B cell (primary cell): ENCODE results near the gene ADCY10. TPM values are rescaled to one million over a fixed set of nuclear protein-coding genes. Genes with fewer than 3 reads are reported as not detected.

Experiments used
- ATAC-seq: fragments of 200-7000 bp; cut with Tn5 transposase; one replicate; pipeline ENCODE4 v1.10.0; 2021; ENCODE audit warnings: low read depth, mild to moderate bottlenecking, moderate number of reproducible peaks, moderate library complexity
- CTCF ChIA-PET: fragments of 350-600 bp; sonication (Branson Sonifier 250); formaldehyde crosslinking; loops from one replicate; lab custom pipeline; 2021; ENCODE audit warnings: antibody characterized with exemption, inconsistent platforms; lab: Charles Lee
- POLR2A ChIA-PET: fragments of 350-600 bp; sonication (Branson Sonifier 250); formaldehyde crosslinking; loops from one replicate; lab custom pipeline; 2021; ENCODE audit warnings: antibody characterized with exemption; lab: Charles Lee
- DNase-seq: peaks from one replicate; pipeline ENCODE4 v3.0.0; 2013
- H2AFZ ChIP-seq: 2 replicates; pipeline ENCODE4 v1.6.1; 2012; ENCODE audit warnings: mild to moderate bottlenecking, low read depth, low read length; ENCODE audit not compliant: insufficient read depth, poor library complexity, severe bottlenecking
- H3K27ac ChIP-seq, 2 donors: 1 replicate in 1 of 2; 2 replicates in 1 of 2; pipeline ENCODE4 v1.5.1; 2012 to 2013; ENCODE audit warnings: low read length in 2 of 2, mild to moderate bottlenecking in 2 of 2, moderate library complexity in 1 of 2
- H3K27me3 ChIP-seq, 4 experiments: fragments of 200-600 bp in 1 of 4; sonication (generic) in 1 of 4; replicated peaks in 1 of 4; 1 replicate in 2 of 4; 2 replicates in 2 of 4; pipeline versions ENCODE4 v1.6.1 to v1.7.0; 2013 to 2016; ENCODE audit warnings: low read length in 3 of 4, mild to moderate bottlenecking in 2 of 4, mixed read lengths in 1 of 4, moderate library complexity in 1 of 4; ENCODE audit not compliant: insufficient read depth in 4 of 4, control insufficient read depth in 3 of 4; ENCODE audit errors: control extremely low read depth in 1 of 4
- H3K36me3 ChIP-seq, 2 experiments: replicated peaks in 1 of 2; 1 replicate in 1 of 2; 2 replicates in 1 of 2; pipeline versions ENCODE4 v1.6.1 to v1.7.1; 2013; ENCODE audit warnings: low read length in 1 of 2; ENCODE audit not compliant: insufficient read depth in 2 of 2, control insufficient read depth in 1 of 2; ENCODE audit errors: control extremely low read depth in 1 of 2, extremely low read depth in 1 of 2
- H3K4me1 ChIP-seq, 2 donors: fragments of 200-600 bp in 1 of 2; sonication (generic) in 1 of 2; 1 replicate in 1 of 2; 2 replicates in 1 of 2; pipeline versions ENCODE4 v1.5.1 to v1.6.1; 2013 to 2017; ENCODE audit warnings: low read length in 2 of 2; ENCODE audit not compliant: control insufficient read depth in 2 of 2, insufficient read depth in 2 of 2
- H3K4me2 ChIP-seq: replicated peaks from 2 replicates; pipeline ENCODE3; 2012; ENCODE audit warnings: mild to moderate bottlenecking, low read depth, low read length; ENCODE audit not compliant: poor library complexity, severe bottlenecking
- H3K4me3 ChIP-seq, 5 experiments: fragments of 200-600 bp in 1 of 5; sonication (generic) in 1 of 5; 1 replicate in 3 of 5; 2 replicates in 2 of 5; pipeline versions ENCODE4 v1.5.1 to v1.7.0; 2011 to 2016; ENCODE audit warnings: low read length in 4 of 5, mild to moderate bottlenecking in 4 of 5, low read depth in 2 of 5, control low read depth in 1 of 5, moderate library complexity in 1 of 5; ENCODE audit not compliant: insufficient read depth in 1 of 5; ENCODE audit errors: control extremely low read depth in 1 of 5, extremely low read depth in 1 of 5
- H3K79me2 ChIP-seq: fragments of 200-600 bp; sonication (generic); one replicate; pipeline ENCODE4 v1.6.0; 2016; ENCODE audit warnings: low read length; ENCODE audit not compliant: control insufficient read depth, insufficient read depth
- H3K9ac ChIP-seq: fragments of 200-600 bp; sonication (generic); 2 replicates; pipeline ENCODE4 v1.6.1; 2017; ENCODE audit warnings: mild to moderate bottlenecking, low read length, moderate library complexity
- H3K9me3 ChIP-seq, 3 donors: one replicate each; pipeline versions ENCODE4 v1.6.1 to v1.7.1; 2013; ENCODE audit warnings: low read length in 2 of 3; ENCODE audit not compliant: control insufficient read depth in 2 of 3, insufficient read depth in 1 of 3; ENCODE audit errors: control extremely low read depth in 1 of 3
- H4K20me1 ChIP-seq: 2 replicates; pipeline ENCODE4 v1.6.0; 2012; ENCODE audit warnings: mild to moderate bottlenecking, low read length; ENCODE audit not compliant: insufficient read depth, control insufficient read depth, poor library complexity, severe bottlenecking
- H3K27ac Mint-ChIP-seq: one replicate; pipeline ENCODE4 v1.8.0; 2021; ENCODE audit warnings: mixed read lengths
- H3K27me3 Mint-ChIP-seq: one replicate; pipeline ENCODE4 v1.8.0; 2021; ENCODE audit warnings: mixed read lengths
- H3K4me1 Mint-ChIP-seq: one replicate; pipeline ENCODE4 v1.8.0; 2021; ENCODE audit warnings: mixed read lengths
- H3K4me3 Mint-ChIP-seq: one replicate; pipeline ENCODE4 v1.8.0; 2021; ENCODE audit warnings: mixed read lengths
- H3K9me3 Mint-ChIP-seq: one replicate; pipeline ENCODE4 v1.8.0; 2022; ENCODE audit warnings: mixed read lengths; ENCODE audit not compliant: insufficient read depth
- EZH2 ChIP-seq: IDR thresholded peaks from 2 replicates; pipeline ENCODE4 v1.6.1; 2012; ENCODE audit warnings: borderline replicate concordance, low read depth, mild to moderate bottlenecking, moderate library complexity, low read length; ENCODE audit not compliant: insufficient read depth, poor library complexity, severe bottlenecking
- WGBS: methylation state at CpG from one replicate; pipeline ENCODE4 v1.1.5; 2013; ENCODE audit warnings: missing lambda C conversion rate; ENCODE audit not compliant: insufficient coverage; 5-methylcytosine and 5-hydroxymethylcytosine counted together
- intact Hi-C: fragments of 100-400 bp; cut with micrococcal nuclease; formaldehyde crosslinking; loops from one replicate; pipeline ENCODE4 v1.10.0; 2022
- polyA plus RNA-seq: library from polyadenylated mRNA; depleted of rRNA; stranded (reverse); fragments of >200 nt; gene quantifications from 2 replicates; pipeline ENCODE4 v1.2.3, GENCODE V29; 2012
- total RNA-seq, 2 donors: library from RNA; stranded (reverse); fragments of 120-200 nt in 1 of 2; gene quantifications; 1 replicate in 1 of 2; 2 replicates in 1 of 2; pipeline versions ENCODE4 v1.2.3 to v1.2.4, GENCODE V29; 2013 to 2022
- TF ChIP-seq, protein P1 (sequence below): fragments of 200-600 bp; IDR thresholded peaks from one replicate; pipeline ENCODE4 v1.8.0; 2022; ENCODE audit warnings: antibody characterized with exemption, mild to moderate bottlenecking

The ADCY10 gene
- total and polyA plus RNA-seq, 2 donors (not counting 1 experiment from before 2014, with no cell fraction given) = 0.15 TPM; not detected in 1

GRCh38 chr1:167854184-167854583 lies 59.8 kb downstream of the ADCY10 start:
- CTCF ChIA-PET = no interaction called here
- Histone ChIP-seq H3K79me2 (no peaks in the 10 kb centered on the region), H3K27ac (no peak overlapping the region), H4K20me1 (no peaks in the 10 kb centered on the region), H3K27me3 (no peaks in the 10 kb centered on the region), H2AFZ (no peak overlapping the region), H3K4me1 (no peaks in the 10 kb centered on the region), H3K4me3 (no peak overlapping the region), H3K9me3 (no peaks in the 10 kb centered on the region), H3K9ac (no peak overlapping the region), H3K4me2 (no peak overlapping the region), H3K36me3 (no peaks in the 10 kb centered on the region)
- WGBS = 100% methylated on average over 1 of the region's 5 CpGs
- Mint-ChIP-seq H3K4me1 (no peaks in the 10 kb centered on the region), H3K4me3 (no peak overlapping the region), H3K27me3 (peaks cover 6% of the 10 kb centered on the region), H3K27ac (no peak overlapping the region), H3K9me3 (no peaks in the 10 kb centered on the region)
- ATAC-seq (no peak), DNase-seq (no peak)
- POLR2A ChIA-PET = no interaction called here
- TF ChIP-seq, protein P1, sequence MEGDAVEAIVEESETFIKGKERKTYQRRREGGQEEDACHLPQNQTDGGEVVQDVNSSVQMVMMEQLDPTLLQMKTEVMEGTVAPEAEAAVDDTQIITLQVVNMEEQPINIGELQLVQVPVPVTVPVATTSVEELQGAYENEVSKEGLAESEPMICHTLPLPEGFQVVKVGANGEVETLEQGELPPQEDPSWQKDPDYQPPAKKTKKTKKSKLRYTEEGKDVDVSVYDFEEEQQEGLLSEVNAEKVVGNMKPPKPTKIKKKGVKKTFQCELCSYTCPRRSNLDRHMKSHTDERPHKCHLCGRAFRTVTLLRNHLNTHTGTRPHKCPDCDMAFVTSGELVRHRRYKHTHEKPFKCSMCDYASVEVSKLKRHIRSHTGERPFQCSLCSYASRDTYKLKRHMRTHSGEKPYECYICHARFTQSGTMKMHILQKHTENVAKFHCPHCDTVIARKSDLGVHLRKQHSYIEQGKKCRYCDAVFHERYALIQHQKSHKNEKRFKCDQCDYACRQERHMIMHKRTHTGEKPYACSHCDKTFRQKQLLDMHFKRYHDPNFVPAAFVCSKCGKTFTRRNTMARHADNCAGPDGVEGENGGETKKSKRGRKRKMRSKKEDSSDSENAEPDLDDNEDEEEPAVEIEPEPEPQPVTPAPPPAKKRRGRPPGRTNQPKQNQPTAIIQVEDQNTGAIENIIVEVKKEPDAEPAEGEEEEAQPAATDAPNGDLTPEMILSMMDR = no peak
- TF ChIP-seq EZH2 = no peak
- intact Hi-C loops = no loop called here

DNA sequence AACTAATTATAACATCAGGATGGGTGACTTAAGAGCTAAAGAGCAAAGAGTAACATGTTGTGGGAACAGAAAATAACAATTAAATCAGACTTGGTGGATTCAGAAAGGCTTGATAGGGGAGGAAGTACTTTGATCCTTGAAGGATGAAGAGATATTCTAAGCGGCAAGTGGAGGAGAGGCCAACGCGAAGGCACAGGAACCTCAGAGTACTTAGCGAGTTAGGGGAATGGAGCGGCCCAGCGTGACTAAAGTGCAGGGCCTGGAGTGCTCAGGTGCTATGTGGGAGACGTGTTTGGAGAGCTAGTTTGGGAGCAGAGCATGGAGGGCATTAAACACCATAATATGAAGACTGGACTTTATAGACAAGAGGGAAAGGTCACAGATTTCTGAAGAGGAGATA lies 64.3 kb downstream of the ADCY10 start:
- Mint-ChIP-seq H3K4me3 (no peak overlapping the region), H3K4me1 (no peaks in the 10 kb centered on the region), H3K27ac (no peak overlapping the region), H3K9me3 (no peaks in the 10 kb centered on the region), H3K27me3 (peaks cover 6% of the 10 kb centered on the region)
- Histone ChIP-seq H3K36me3 (no peaks in the 10 kb centered on the region), H3K4me2 (no peak overlapping the region), H3K27me3 (no peaks in the 10 kb centered on the region), H3K4me1 (no peaks in the 10 kb centered on the region), H3K27ac (no peak overlapping the region), H3K9me3 (no peaks in the 10 kb centered on the region), H3K79me2 (no peaks in the 10 kb centered on the region), H4K20me1 (no peaks in the 10 kb centered on the region), H3K9ac (no peak overlapping the region), H2AFZ (no peak overlapping the region), H3K4me3 (no peak overlapping the region)
- CTCF ChIA-PET = interaction anchor here (1.2 kb wide), 1 partner anchor 233 kb away, joined by 3 read pairs; no protein-coding TSS in a partner anchor
- DNase-seq (no peak), ATAC-seq (no peak)
- POLR2A ChIA-PET = no interaction called here
- TF ChIP-seq, protein P1 = no peak
- no peak for TF ChIP-seq EZH2
- 91% methylated on average over 7 of the region's 7 CpGs for WGBS
- intact Hi-C loops = no loop called here
